PFSK-1 (cell line): ENCODE measurements around the gene ADAP1.

ENCODE experiments used
- FOXP2 ChIP-seq: optimal IDR thresholded peaks from 2 replicates; pipeline ENCODE3; 2011; ENCODE audit warnings: borderline replicate concordance, control low read depth, inconsistent platforms; ENCODE audit not compliant: insufficient read depth; ENCODE audit errors: extremely low read length, extremely low read depth
- POLR2AphosphoS5 ChIP-seq: IDR thresholded peaks from 2 replicates; pipeline ENCODE4 v1.6.1; 2012; ENCODE audit warnings: low read depth, mild to moderate bottlenecking, control low read depth, low read length, moderate library complexity
- REST ChIP-seq, 2 experiments: IDR thresholded peaks; 2 replicates each; pipeline versions ENCODE4 v1.6.1 to v1.8.0; 2011 to 2012; ENCODE audit warnings: low read depth in 2 of 2, low read length in 2 of 2, control low read depth in 1 of 2, inconsistent platforms in 1 of 2, mild to moderate bottlenecking in 1 of 2, moderate library complexity in 1 of 2; ENCODE audit not compliant: insufficient read depth in 1 of 2
- SIN3A ChIP-seq: IDR thresholded peaks from 2 replicates; pipeline ENCODE4 v1.6.1; 2012; ENCODE audit warnings: mild to moderate bottlenecking, low read length, moderate library complexity, borderline replicate concordance; ENCODE audit not compliant: insufficient read depth
- TAF1 ChIP-seq: IDR thresholded peaks from 2 replicates; pipeline ENCODE4 v1.6.1; 2012; ENCODE audit warnings: low read length, control low read depth, borderline replicate concordance; ENCODE audit not compliant: insufficient read depth

DNA sequence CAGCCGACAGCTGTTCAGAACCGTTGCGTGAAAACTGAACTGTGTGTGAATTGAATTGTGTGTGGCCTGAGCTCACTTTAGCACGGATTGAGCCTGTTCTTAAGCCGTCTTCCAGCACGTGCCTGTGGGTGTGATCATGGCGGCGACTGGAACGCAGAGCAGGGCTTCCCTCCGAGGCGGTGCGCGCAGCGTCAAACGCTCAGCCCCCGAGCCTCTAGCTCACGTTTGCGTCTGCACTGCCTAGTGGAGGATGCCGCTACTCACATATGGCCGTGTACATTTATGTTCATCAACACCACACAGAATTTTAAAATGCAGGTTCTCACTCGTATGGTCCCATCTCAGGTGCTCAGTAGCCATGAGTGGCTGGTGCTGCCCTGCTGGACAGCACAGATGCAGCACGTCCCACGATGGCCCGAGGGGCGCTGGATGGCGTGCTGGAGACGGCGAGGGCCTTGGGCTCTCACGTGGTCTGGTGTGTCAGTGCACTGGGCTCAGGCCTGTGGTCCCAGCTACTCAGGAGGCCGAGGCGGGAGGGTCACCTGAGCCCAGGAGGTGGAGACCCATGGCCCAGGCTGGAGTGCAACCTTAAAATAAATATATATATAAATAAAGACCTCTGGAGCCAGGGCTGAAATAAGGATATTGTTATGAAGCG lies 100.2 kb downstream of the ADAP1 start:
- TF ChIP-seq POLR2AphosphoS5 (no peak), REST (IDR thresholded peaks at IDR 0.05; ENCODE audit: insufficient read depth in 1 of 2, low read depth in 2 of 2, low read length in 2 of 2) (no peak), TAF1 (no peak), SIN3A (no peak), FOXP2 (no peak)
